NCI-H2107 treated with DMSO at 0.1 percent for 48 hours (cell line): ENCODE results near the gene GPATCH2L.

Source experiments
- DNase-seq: peaks from one replicate; lab custom pipeline; 2025; ENCODE audit not compliant: unreplicated experiment; lab: John Stamatoyannopoulos, UW

Gene GPATCH2L

GRCh38 chr14:76151398-76152332, at the start of gene GPATCH2L:
Gene GPATCH2L (plus strand): TSS chr14:76151922. CDS start chr14:76154364, 2,442 bp downstream.
- DNase-seq: peak; percentile 69

- DNase-seq: no peak
Measured at GRCh38 chr14:76104802-76105355, 46.8 kb upstream of the GPATCH2L start.

- no peak for DNase-seq
Measured at GRCh38 chr14:76106188-76106587, 45.5 kb upstream of the GPATCH2L start.

- no peak for DNase-seq
Measured at GRCh38 chr14:76109087-76109880, 42.4 kb upstream of the GPATCH2L start.

GRCh38 chr14:76112889-76113624, 38.7 kb upstream of the GPATCH2L start:
- DNase-seq: no peak

- DNase-seq: no peak
Measured at GRCh38 chr14:76113691-76114090, 38.0 kb upstream of the GPATCH2L start.

GRCh38 chr14:76115010-76115422, 36.7 kb upstream of the GPATCH2L start:
- no peak for DNase-seq

GRCh38 chr14:76117789-76118484, 33.8 kb upstream of the GPATCH2L start:
- DNase-seq: peak; percentile 90

- no peak for DNase-seq
Measured at GRCh38 chr14:76118594-76118993, 33.1 kb upstream of the GPATCH2L start.

GRCh38 chr14:76121089-76121748, 30.5 kb upstream of the GPATCH2L start:
- DNase-seq: no peak

- DNase-seq: no peak
Measured at GRCh38 chr14:76123426-76124225, 28.1 kb upstream of the GPATCH2L start.

- no peak for DNase-seq
Measured at GRCh38 chr14:76125511-76125910, 26.2 kb upstream of the GPATCH2L start.

GRCh38 chr14:76126076-76126475, 25.6 kb upstream of the GPATCH2L start:
- no peak for DNase-seq

GRCh38 chr14:76129851-76130576, 21.7 kb upstream of the GPATCH2L start:
- no peak for DNase-seq

- DNase-seq: no peak
Measured at GRCh38 chr14:76131071-76131965, 20.4 kb upstream of the GPATCH2L start.

- DNase-seq: no peak
Measured at GRCh38 chr14:76133103-76133502, 18.6 kb upstream of the GPATCH2L start.

- DNase-seq: no peak
Measured at GRCh38 chr14:76134231-76134630, 17.5 kb upstream of the GPATCH2L start.
